ENCODE data around the gene ARHGAP25.
A peak's percentile ranks its signal among the peaks of the same experiment; 100 is the strongest.
"Not testable (repeated sequence)": the region's sequence is repeated elsewhere in the genome, so short reads cannot be mapped to it uniquely, and the experiment has no call there.

ARHGAP25 gene

GRCh38 chr2:68800517-68800916 is 65.9 kb downstream of the ARHGAP25 start:
- no peak for DNase-seq

DNA sequence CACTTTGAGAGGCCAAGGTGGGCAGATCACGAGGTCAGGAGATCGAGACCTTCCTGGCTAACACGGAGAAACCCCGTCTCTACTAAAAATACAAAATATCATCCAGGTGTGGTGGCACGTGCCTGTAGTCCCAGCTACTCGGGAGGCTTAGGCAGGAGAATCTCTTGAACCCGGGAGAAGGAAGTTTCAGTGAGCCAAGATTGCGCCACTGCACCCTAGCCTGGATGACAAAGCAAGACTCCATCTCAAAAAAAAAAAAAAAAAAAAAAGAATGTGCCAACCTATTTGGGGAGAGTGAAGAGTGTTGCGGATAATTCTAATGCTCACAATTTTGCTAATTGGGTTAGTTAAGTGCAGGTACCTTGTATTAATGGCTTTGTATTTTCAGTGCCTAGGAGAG is 67.5 kb downstream of the ARHGAP25 start:
- not testable (repeated sequence) for DNase-seq

DNA sequence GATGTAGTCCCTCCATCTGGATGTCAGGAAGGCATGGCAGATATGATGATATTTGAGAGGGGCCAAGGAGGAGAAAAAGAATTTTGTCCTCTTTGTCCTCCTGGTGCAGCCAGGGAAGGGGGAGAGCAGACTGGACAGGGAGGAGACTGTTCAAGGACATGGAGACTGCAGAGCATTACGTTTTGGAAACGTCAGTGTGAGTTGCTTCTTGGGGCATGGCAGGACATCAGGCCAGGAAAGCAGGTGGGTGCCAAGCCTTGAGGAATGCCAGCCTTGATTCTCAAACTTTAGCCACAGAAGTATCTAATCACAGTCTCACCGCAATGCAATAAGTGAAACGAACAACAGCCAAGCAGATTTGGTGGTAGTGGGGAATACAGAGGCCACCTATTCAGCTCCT is 70.4 kb downstream of the ARHGAP25 start:
- no peak for DNase-seq

DNA sequence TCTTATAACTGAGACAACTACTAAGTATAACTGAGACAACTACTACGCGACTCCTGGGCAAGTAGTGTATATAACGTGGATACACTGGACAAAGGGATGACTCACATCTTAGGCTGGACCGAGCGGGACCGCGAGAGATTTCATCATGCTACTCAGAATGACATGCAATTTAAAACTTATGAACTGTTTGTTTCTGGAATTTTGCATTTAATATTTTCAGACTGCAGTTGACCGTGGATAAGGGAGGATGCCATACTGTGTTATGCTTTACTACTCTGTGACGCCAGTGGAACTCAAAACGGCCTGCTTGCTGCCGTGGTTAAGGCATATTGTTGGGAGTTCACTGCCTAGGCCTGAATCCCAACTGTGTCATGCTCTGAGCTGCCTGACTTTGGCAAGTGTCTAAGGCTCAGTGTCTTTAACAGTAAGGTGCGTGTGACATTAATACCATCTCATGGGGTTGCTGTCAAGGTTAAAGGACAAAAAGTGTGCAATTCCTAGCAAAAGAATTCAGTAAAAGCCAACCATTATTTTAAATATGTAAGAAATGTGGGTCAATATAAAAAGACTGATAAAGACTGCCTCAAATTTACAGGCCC is 72.0 kb downstream of the ARHGAP25 start:
- no peak for DNase-seq

- DNase-seq = no peak
Observed at GRCh38 chr2:68807821-68808266, 73.2 kb downstream of the ARHGAP25 start.

DNA sequence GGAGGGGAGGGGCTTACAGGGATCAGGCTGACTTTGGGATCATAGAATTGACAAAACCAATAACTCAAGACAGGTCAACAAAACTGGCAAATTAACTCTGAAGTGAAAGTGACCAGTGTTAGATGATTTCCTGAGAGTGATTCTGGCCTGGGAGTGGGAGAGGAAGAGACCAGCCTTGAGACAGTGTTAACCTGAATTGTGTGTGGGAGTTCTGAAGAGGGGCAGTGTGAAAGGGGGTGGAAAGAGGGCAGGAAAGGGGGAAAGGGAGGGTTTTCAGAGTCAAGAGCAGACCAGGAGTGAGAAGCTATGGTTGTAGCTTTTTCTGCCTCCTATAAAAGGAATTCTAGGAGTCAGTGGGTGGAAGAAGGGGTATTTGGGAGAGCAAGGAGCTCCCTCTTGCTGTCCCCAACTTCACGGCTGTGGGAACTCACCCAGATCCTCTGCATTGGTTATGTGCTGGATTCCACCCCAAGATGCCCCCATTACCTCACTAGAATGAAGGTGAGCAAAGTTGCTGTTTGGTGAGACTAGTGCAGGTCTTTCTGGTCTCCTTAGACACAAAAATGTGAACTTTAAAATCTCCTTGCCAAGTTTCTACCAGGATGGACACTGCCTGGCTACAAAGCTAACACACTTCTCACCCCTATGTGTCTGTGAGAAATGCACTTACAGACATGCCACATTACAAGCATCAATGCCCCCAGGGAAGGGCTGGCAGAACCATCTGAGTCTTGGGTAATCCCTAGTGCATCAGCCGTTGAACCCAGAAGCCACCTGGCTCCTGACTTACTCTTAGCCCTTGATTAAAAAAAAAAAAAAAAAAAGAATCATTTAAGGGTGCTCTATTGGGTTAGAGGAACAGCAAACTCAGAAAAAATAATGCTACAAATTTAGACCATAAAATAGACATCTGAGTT is 75.0 kb downstream of the ARHGAP25 start:
- DNase-seq = no peak

GRCh38 chr2:68811364-68811763 is 76.8 kb downstream of the ARHGAP25 start:
- no peak for DNase-seq

- DNase-seq = no peak
Observed at GRCh38 chr2:68812251-68812650, 77.6 kb downstream of the ARHGAP25 start.

DNA sequence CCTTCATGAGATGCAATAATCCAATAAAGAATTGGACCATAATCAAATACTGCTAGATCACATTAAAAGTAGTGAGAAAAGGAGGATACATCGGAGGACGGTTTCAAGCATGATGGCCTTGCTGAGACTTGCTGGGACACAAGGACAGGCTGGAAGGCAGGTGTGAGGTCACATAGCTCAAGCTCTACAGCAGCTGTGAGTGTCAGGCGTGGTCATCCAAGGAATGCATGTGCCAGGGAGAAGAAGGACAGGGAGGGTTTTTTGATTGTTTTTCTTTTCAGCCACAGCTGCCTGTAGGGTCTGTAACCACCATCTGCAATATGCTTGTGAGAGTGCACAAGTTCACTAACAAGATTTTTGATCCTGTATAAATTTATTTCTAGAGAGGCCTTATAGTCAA is 79.0 kb downstream of the ARHGAP25 start:
- no peak for DNase-seq

DNA sequence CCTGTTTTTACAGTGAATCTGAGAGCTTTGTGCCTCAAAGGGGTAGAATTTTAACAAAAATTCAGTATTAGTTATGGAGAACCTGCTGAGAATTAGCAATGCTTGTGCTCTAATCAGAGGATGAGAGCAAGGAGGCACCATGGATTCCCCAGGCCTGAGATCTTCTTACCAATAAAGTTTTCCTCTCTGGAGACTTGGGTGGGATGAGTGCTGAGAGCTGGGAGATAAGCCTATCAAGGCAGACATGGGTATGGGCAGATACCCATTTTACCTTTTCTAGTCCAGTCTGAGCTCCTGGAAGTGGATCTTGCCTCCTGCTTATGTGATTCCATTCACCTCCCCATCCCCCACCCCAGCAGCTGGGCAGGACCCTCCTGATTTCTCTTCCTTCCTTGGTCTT is 82.7 kb downstream of the ARHGAP25 start:
- DNase-seq = no peak

DNA sequence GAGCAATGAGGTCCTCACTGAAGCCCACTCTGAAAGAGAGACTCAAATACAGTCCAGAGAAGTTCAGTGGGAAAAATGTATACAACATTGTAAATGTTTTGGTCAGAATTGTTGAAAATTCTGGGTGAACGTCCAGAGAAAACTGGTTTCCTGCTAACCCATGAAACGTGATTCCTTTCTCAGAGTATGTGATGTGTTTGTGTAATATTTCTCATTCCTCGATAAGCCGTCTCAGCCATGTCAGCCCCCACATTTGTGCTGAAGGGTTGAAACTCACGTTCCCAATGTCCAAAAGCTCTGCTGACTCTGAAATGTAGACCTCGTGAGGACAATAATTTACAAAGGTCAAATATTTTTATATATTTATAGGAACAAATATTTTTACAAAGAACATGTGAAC is 84.9 kb downstream of the ARHGAP25 start:
- DNase-seq = no peak

DNA sequence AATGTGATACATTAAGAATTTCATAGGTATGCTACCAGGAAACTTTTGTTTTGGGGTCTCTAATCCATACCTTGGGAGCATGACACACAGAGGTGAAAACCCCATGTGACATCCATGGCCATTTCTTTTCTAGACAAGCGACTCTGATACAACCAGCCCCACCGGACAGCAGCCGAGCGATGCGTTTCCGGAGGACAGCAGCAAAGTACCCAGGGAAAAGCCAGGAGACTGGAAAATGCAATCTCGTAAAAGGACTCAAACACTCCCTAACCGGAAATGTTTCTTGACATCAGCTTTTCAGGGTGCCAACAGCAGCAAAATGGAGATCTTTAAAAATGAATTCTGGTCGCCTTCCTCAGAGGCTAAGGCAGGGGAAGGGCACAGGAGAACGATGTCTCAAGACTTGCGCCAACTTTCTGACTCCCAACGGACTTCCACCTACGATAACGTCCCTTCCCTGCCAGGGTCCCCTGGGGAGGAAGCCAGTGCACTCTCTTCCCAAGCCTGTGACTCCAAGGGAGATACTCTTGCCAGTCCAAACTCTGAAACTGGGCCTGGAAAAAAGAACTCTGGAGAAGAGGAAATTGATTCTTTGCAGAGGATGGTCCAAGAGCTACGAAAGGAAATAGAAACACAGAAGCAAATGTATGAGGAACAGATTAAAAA is 87.7 kb downstream of the ARHGAP25 start:
- no peak for DNase-seq

- no peak for DNase-seq
Observed at GRCh38 chr2:68824831-68825230, 90.2 kb downstream of the ARHGAP25 start.

GRCh38 chr2:68825866-68826265 is 91.3 kb downstream of the ARHGAP25 start:
- no peak for DNase-seq

GRCh38 chr2:68827666-68828065 is 93.1 kb downstream of the ARHGAP25 start:
- DNase-seq = no peak

DNA sequence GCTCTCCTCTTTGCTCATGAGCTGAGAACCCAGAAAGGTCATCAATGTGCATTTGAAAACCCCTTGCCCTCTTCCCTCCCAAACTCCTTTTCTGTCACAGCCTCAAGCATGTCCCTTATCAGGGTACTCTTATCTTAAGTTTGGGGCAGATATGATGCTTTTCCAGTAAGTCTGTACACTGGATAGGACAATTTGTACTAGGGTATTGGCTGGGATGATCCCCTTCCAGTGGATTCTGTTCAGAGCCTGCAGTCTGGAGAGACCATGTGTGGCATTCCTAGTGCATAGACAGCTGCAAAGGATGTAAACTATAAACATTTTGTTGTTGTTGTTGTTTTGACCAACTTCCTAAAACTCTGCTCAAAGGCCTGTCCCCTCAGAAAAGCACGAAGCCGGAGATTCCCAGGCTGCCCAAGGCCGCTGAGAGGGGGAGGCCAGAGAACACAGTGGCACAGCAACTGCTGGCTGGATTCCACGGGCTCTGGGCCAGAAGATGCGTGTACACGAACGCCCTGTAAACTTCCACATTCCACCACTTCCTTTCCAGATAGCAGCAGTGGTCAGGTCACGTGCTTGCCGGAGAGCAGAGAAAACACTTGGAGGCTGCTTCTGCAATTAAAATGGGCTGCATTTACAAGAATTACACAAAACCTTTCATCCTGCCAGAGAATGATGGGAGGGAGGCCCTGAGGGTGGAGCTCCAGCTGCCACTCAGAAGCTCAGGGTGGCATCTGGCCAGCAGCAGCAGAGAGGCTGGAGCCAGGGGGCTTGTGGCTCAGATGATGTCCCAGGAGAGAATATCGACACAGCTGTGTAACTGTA is 94.5 kb downstream of the ARHGAP25 start:
- DNase-seq = peak; percentile 30 to 50

GRCh38 chr2:68829749-68830148 is 95.1 kb downstream of the ARHGAP25 start:
- DNase-seq = no peak

- no peak for DNase-seq
Observed at GRCh38 chr2:68831686-68832232, 97.1 kb downstream of the ARHGAP25 start.

DNA sequence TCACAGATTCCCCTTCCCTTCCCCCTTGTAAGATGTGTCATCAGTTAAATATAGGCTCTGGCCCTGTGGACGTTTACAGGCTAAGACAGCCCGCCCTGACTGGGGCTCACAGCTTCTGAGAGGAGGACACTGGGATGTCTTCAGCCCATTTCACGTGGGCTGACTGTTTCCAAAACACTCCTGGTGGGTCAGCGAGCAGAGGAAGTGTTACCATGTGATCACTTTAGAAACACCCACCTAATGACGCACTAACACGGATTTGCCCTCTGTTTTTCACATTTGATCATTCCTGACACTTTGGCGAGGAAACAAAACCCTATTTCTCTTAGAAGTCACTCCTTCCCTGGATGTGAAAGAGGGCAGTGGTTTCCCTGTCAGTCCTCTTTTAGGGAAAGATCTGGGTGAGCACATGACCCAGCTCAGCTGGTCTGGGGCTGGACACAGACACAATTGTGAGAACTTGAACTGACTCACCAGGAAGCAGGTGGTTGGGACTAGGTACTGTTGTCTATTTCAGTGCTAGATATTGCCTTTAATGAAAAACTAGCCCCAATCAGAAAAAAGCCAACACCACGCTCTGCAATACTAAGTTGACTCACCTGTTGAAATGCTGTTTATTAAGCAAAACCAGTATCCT is 97.7 kb downstream of the ARHGAP25 start:
- peak; percentile 18 to 64 for DNase-seq

- DNase-seq = no peak
Observed at GRCh38 chr2:68833162-68833561, 98.6 kb downstream of the ARHGAP25 start.

DNA sequence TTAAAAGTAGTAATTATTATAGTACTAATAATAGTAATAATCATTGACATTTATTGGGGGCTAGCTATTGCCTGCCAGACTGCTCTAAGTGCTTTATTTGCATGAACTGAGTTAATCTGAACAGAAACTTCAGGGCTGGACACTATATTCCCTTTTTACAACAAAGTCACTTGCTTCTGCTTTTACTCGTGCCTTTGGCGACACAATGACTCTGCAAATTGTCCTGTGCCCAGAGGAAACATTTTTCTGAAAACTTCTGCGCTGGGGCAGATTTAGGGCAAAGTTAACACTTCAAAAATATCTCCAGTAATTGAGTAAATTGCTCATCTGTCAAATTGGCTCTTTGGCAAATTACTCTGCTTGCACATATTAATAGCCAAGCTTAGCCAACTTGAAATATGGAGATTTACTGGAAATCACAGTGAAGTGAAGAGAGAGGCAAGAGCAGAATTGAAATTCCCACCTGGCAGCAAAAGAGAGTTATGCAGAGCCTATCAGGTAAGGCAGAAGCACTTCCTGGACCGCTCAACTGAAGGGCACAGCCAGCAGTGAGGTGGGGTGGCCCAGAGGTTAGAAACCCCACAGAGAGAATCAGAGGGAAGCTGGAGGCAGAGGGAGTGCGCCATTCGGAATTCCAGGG is 100.2 kb downstream of the ARHGAP25 start:
- no peak for DNase-seq

GRCh38 chr2:68835621-68836020 is 101.0 kb downstream of the ARHGAP25 start:
- DNase-seq = no peak

Data from stimulated activated CD4-positive, alpha-beta T cell treated with anti-CD3 and anti-CD28 coated beads, Interleukin-4, amount 100 ng/mL, for 4 hours (primary cell).